Stimulated activated CD4-positive, alpha-beta T cell treated with anti-CD3 and anti-CD28 coated beads, Interleukin-2, amount 100 ng/mL, for 48 hours (primary cell): ENCODE results near the gene WDR45.

ENCODE experiments used
- DNase-seq, 2 donors: peaks; one replicate each; pipeline ENCODE4 v3.0.0-alpha.2; 2020

Gene WDR45

GRCh38 chrX:49042581-49043219 lies 37.0 kb downstream of the WDR45 start:
- no peak for DNase-seq

GRCh38 chrX:49041744-49042580 lies 37.7 kb downstream of the WDR45 start:
- no peak for DNase-seq

- no peak for DNase-seq
Observed at GRCh38 chrX:49040376-49040955, 39.2 kb downstream of the WDR45 start.

GRCh38 chrX:49039598-49040375 lies 39.9 kb downstream of the WDR45 start:
- DNase-seq = peak; percentile 10 to 30

- no peak for DNase-seq
Observed at GRCh38 chrX:49037883-49038475, 41.7 kb downstream of the WDR45 start.

GRCh38 chrX:49030283-49030682 lies 49.4 kb downstream of the WDR45 start:
- no peak for DNase-seq

- no peak for DNase-seq
Observed at GRCh38 chrX:49029876-49030275, 49.8 kb downstream of the WDR45 start.
